GM23338 (cell line): ENCODE results near the gene GAA. TPM values are rescaled to one million over a fixed set of nuclear protein-coding genes. Genes with fewer than 3 reads are reported as not detected.

Experiments used
- ATAC-seq: fragments of 200-7000 bp; cut with Tn5 transposase; 3 replicates; pipeline ENCODE4 v1.9.1; 2020
- DNase-seq: peaks from one replicate; pipeline ENCODE4 v3.0.0-alpha.2; 2015; ENCODE audit warnings: low spot score
- H2AFZ ChIP-seq: fragments of 200-600 bp; sonication (generic); 2 replicates; pipeline ENCODE4 v1.8.0; 2016; ENCODE audit warnings: antibody characterized with exemption, mild to moderate bottlenecking, moderate library complexity
- H3F3A ChIP-seq: fragments of 200-600 bp; sonication (generic); replicated peaks from 2 replicates; pipeline ENCODE4 v1.8.0; 2017; ENCODE audit warnings: antibody characterized with exemption, mixed run types, low read depth
- H3K27ac ChIP-seq: fragments of 200-600 bp; sonication (generic); 2 replicates; pipeline ENCODE4 v1.6.1; 2016; ENCODE audit warnings: low read depth
- H3K27me3 ChIP-seq: fragments of 200-600 bp; sonication (generic); 2 replicates; pipeline ENCODE4 v1.8.0; 2016; ENCODE audit warnings: mild to moderate bottlenecking, mixed run types, moderate library complexity; ENCODE audit not compliant: insufficient read depth
- H3K36me3 ChIP-seq: fragments of 200-600 bp; sonication (generic); 2 replicates; pipeline ENCODE4 v1.8.0; 2016; ENCODE audit warnings: mild to moderate bottlenecking; ENCODE audit not compliant: insufficient read depth
- H3K4me1 ChIP-seq: fragments of 200-600 bp; sonication (generic); 2 replicates; pipeline ENCODE4 v1.8.0; 2016; ENCODE audit warnings: mild to moderate bottlenecking, moderate library complexity; ENCODE audit not compliant: insufficient read depth
- H3K4me2 ChIP-seq: fragments of 200-600 bp; sonication (generic); 2 replicates; pipeline ENCODE4 v1.7.1; 2017; ENCODE audit warnings: mixed run types
- H3K4me3 ChIP-seq: fragments of 200-600 bp; sonication (generic); 2 replicates; pipeline ENCODE4 v1.6.1; 2016; ENCODE audit warnings: mixed run types
- H3K79me2 ChIP-seq: fragments of 200-600 bp; sonication (generic); replicated peaks from 2 replicates; pipeline ENCODE4 v1.8.0; 2017; ENCODE audit warnings: mild to moderate bottlenecking; ENCODE audit not compliant: insufficient read depth
- H3K9me2 ChIP-seq: fragments of 200-600 bp; sonication (generic); 2 replicates; pipeline ENCODE4 v1.8.0; 2017; ENCODE audit not compliant: insufficient read depth
- H4K20me1 ChIP-seq: fragments of 200-600 bp; sonication (generic); replicated peaks from 2 replicates; pipeline ENCODE4 v1.8.0; 2017; ENCODE audit warnings: mild to moderate bottlenecking; ENCODE audit not compliant: insufficient read depth
- H3K27ac Mint-ChIP-seq: 2 replicates; pipeline ENCODE4 v1.8.0; 2020; ENCODE audit warnings: inconsistent platforms, mild to moderate bottlenecking, moderate library complexity, mixed read lengths
- H3K27me3 Mint-ChIP-seq: 3 replicates; pipeline ENCODE4 v1.8.0; 2022; ENCODE audit warnings: low read depth, mild to moderate bottlenecking, moderate library complexity, mixed read lengths, inconsistent platforms; ENCODE audit not compliant: insufficient read depth, poor library complexity
- H3K36me3 Mint-ChIP-seq: 3 replicates; pipeline ENCODE4 v1.8.0; 2021; ENCODE audit warnings: low read depth, mild to moderate bottlenecking, inconsistent platforms, moderate library complexity, mixed read lengths
- H3K4me1 Mint-ChIP-seq: 3 replicates; pipeline ENCODE4 v1.8.0; 2020; ENCODE audit warnings: mild to moderate bottlenecking, inconsistent platforms, mixed read lengths
- H3K4me3 Mint-ChIP-seq: 3 replicates; pipeline ENCODE4 v1.8.0; 2021; ENCODE audit warnings: moderate library complexity, mild to moderate bottlenecking, inconsistent platforms, mixed read lengths
- H3K9me3 Mint-ChIP-seq: 3 replicates; pipeline ENCODE4 v1.8.0; 2020; ENCODE audit warnings: moderate library complexity, mild to moderate bottlenecking, inconsistent platforms, mixed read lengths
- CREB1 ChIP-seq: fragments of 250-450 bp; sonication (Bioruptor Pico); IDR thresholded peaks from 2 replicates; pipeline ENCODE4 v1.5.0; 2020; ENCODE audit warnings: low read depth, mild to moderate bottlenecking, moderate library complexity
- CTCF ChIP-seq, 2 experiments: fragments of 200-600 bp in 1 of 2; sonication (generic) in 1 of 2; conservative IDR thresholded peaks; 2 replicates each; pipeline versions ENCODE4 v1.5.1 to v1.6.1; 2016 to 2017; ENCODE audit warnings: antibody characterized with exemption in 2 of 2, low read depth in 2 of 2, mild to moderate bottlenecking in 2 of 2, moderate library complexity in 1 of 2
- ETS1 ChIP-seq: IDR thresholded peaks from 2 replicates; pipeline ENCODE4 v1.6.1; 2016; ENCODE audit warnings: antibody characterized with exemption
- EZH2 ChIP-seq: fragments of 200-600 bp; sonication (generic); IDR thresholded peaks from one replicate; pipeline ENCODE4 v1.8.0; 2017; ENCODE audit warnings: antibody characterized with exemption, mild to moderate bottlenecking, low read depth; ENCODE audit not compliant: unreplicated experiment
- EZH2phosphoT487 ChIP-seq: fragments of 200-600 bp; sonication (generic); IDR thresholded peaks from one replicate; pipeline ENCODE4 v1.8.1; 2018; ENCODE audit warnings: antibody characterized with exemption; ENCODE audit not compliant: unreplicated experiment
- NANOG ChIP-seq: IDR thresholded peaks from 2 replicates; pipeline ENCODE4 v1.6.1; 2016; ENCODE audit warnings: antibody characterized with exemption, borderline replicate concordance
- POLR2AphosphoS5 ChIP-seq: IDR thresholded peaks from 2 replicates; pipeline ENCODE4 v1.6.1; 2016; ENCODE audit warnings: antibody characterized with exemption, low read depth
- REST ChIP-seq: IDR thresholded peaks from one replicate; pipeline ENCODE4 v1.6.1; 2018; ENCODE audit warnings: antibody characterized with exemption; ENCODE audit not compliant: unreplicated experiment
- STAT1 ChIP-seq: IDR thresholded peaks from one replicate; pipeline ENCODE4 v1.6.1; 2016; ENCODE audit warnings: antibody characterized with exemption; ENCODE audit not compliant: unreplicated experiment
- ZNF114 ChIP-seq: fragments of 250-450 bp; sonication (Bioruptor Pico); IDR thresholded peaks from 2 replicates; pipeline ENCODE4 v1.5.0; 2020; ENCODE audit warnings: mild to moderate bottlenecking, moderate library complexity
- polyA plus RNA-seq: library from polyadenylated mRNA; unstranded; fragments of >200 nt; fragmentation: Nextera tagmentation; extraction: Ambion mirVana; gene quantifications from 2 replicates; pipeline ENCODE4 v1.2.1, GENCODE V29; 2016
- total RNA-seq: library from RNA; depleted of rRNA; stranded (reverse); fragments of >200 nt; shearing (Covaris generic); gene quantifications from 2 replicates; pipeline ENCODE4 v1.2.3, GENCODE V29; 2014

GAA gene
- total and polyA plus RNA-seq, 2 experiments from 2014 or later, result 72.5 to 98.1 TPM

GRCh38 chr17:80119839-80120238, 18.5 kb downstream of the GAA start:
- H3K4me1 Mint-ChIP-seq, result peaks cover 12% of the 10 kb centered on the region
- Histone ChIP-seq H3K4me1 (peaks cover 9% of the 10 kb centered on the region), H3K36me3 (no peaks in the 10 kb centered on the region; the same call in 1 of the 2 replicates), H3F3A (peaks cover 6% of the 10 kb centered on the region; the same call in 1 of the 2 replicates), H4K20me1 (no peaks in the 10 kb centered on the region), H3K27me3 (no peaks in the 10 kb centered on the region), H3K27ac (no peak overlapping the region), H3K79me2 (no peaks in the 10 kb centered on the region), H3K4me3 (no peak overlapping the region), H2AFZ (no peak overlapping the region), H3K9me2 (no peaks in the 10 kb centered on the region), H3K4me2 (no peak overlapping the region)
- H3K4me3 Mint-ChIP-seq, result no peak overlapping the region
- H3K27me3 Mint-ChIP-seq, result peaks cover 17% of the 10 kb centered on the region
- no peak overlapping the region for H3K27ac Mint-ChIP-seq
- no peaks in the 10 kb centered on the region; the same call in 2 of the 3 replicates for H3K9me3 Mint-ChIP-seq
- DNase-seq (no peak), ATAC-seq (no peak)
- peaks cover 12% of the 10 kb centered on the region; the same call in 1 of the 3 replicates for H3K36me3 Mint-ChIP-seq
- TF ChIP-seq EZH2phosphoT487, result no peak
- TF ChIP-seq NANOG, result no peak
- TF ChIP-seq ETS1, result no peak
- no peak for TF ChIP-seq ZNF114
- no peak for TF ChIP-seq REST

DNA sequence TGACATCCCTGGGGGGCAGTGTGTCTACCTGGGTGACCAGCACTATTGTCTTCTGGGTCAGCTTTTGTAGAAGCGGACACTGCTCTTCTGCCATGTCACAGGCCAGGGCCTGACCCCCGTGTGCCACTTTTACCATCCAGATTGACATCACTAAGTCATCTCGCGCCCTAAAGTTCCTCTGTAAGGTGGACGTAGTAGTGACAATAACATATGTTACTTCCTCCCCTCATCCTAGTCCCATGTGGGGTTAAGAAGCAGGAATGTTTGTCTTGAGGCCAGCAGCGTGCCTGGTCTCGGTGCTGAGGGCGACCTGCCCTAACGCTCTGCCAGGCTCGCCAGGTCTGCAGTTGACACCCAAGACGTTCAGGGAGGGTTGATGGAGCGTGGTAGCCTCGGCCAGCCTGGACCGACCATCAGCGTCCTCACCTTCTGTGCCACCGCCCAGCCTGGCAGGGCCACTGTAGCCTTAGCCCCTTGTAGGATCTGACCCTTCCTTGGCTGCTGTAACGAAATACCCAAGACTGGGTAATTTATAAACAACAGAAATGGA, 20.7 kb downstream of the GAA start:
- Mint-ChIP-seq H3K4me3 (no peak overlapping the region), H3K36me3 (no peaks in the 10 kb centered on the region), H3K27ac (no peak overlapping the region), H3K4me1 (peaks cover 12% of the 10 kb centered on the region), H3K9me3 (no peaks in the 10 kb centered on the region), H3K27me3 (peaks cover 12% of the 10 kb centered on the region)
- H4K20me1 ChIP-seq, result no peaks in the 10 kb centered on the region
- H3K9me2 ChIP-seq, result no peaks in the 10 kb centered on the region
- DNase-seq (no peak), ATAC-seq (no peak)
- H3K27me3 ChIP-seq, result no peaks in the 10 kb centered on the region
- no peaks in the 10 kb centered on the region for H3K79me2 ChIP-seq
- H3K27ac ChIP-seq, result no peak overlapping the region
- no peak overlapping the region for H3K4me3 ChIP-seq
- H3K4me2 ChIP-seq, result no peak overlapping the region
- H3F3A ChIP-seq, result peaks cover 10% of the 10 kb centered on the region; the same call in 1 of the 2 replicates
- no peak overlapping the region for H2AFZ ChIP-seq
- TF ChIP-seq ETS1, result no peak
- no peak for TF ChIP-seq REST
- no peak for TF ChIP-seq CREB1 (CRISPR knock-in tag)
- TF ChIP-seq POLR2AphosphoS5, result no peak
- no peak for TF ChIP-seq CTCF (conservative IDR thresholded peaks at IDR 0.05; ENCODE audit: low read depth in 2 of 2)
- TF ChIP-seq EZH2, result no peak
- no peak for TF ChIP-seq ZNF114
- TF ChIP-seq NANOG, result no peak
- no peak for TF ChIP-seq STAT1
- H3K4me1 ChIP-seq, result peaks cover 10% of the 10 kb centered on the region
- H3K36me3 ChIP-seq, result no peaks in the 10 kb centered on the region
